ENCODE results near the gene TP53BP1. TPM values are rescaled to one million over a fixed set of nuclear protein-coding genes. Genes with fewer than 3 reads are reported as not detected.

The TP53BP1 gene
- total RNA-seq, 1 donor: 71.9 TPM

DNA sequence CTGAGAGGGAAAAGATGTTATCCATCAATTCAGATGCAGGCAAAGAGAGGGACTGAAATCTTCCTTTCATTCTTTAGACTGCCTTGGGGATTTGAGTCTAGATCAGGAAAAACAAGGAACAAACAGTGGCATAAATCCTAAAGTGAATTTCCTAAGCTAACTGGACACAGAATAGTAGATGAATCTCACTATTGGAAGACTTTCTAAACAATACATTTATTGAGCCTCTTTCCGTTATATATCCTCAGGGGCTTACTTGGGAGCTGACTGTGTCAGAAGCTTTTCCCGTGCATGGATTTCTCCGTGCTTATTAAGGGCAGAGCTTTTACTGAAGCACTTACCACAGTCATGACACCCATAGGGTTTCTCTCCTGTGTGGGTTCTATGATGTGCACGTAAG is 132.1 kb downstream of the TP53BP1 start:
- H3K4me3 ChIP-seq (ENCODE audit: low read depth, low read length): no peak overlapping the region
- no peak for DNase-seq (ENCODE audit: low read depth)
- TF ChIP-seq, protein P1, sequence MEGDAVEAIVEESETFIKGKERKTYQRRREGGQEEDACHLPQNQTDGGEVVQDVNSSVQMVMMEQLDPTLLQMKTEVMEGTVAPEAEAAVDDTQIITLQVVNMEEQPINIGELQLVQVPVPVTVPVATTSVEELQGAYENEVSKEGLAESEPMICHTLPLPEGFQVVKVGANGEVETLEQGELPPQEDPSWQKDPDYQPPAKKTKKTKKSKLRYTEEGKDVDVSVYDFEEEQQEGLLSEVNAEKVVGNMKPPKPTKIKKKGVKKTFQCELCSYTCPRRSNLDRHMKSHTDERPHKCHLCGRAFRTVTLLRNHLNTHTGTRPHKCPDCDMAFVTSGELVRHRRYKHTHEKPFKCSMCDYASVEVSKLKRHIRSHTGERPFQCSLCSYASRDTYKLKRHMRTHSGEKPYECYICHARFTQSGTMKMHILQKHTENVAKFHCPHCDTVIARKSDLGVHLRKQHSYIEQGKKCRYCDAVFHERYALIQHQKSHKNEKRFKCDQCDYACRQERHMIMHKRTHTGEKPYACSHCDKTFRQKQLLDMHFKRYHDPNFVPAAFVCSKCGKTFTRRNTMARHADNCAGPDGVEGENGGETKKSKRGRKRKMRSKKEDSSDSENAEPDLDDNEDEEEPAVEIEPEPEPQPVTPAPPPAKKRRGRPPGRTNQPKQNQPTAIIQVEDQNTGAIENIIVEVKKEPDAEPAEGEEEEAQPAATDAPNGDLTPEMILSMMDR (IDR thresholded peaks at IDR 0.05; ENCODE audit: insufficient read depth, low read length): no peak

Other genes starting within 250 kb of the TP53BP1 start
- not detected in 2 replicates for gene TGM5, start 226.2 kb downstream of the TP53BP1 start, total RNA-seq (ENCODE audit: low replicate concordance)
- not detected in 2 replicates for gene TGM7, start 190.9 kb downstream of the TP53BP1 start, total RNA-seq (ENCODE audit: low replicate concordance)
- gene LCMT2, start 162.6 kb downstream of the TP53BP1 start, total RNA-seq (ENCODE audit: low replicate concordance): 1.4 and 10.2 TPM in 2 replicates
- gene ZSCAN29, start 122.1 kb downstream of the TP53BP1 start, total RNA-seq (ENCODE audit: low replicate concordance): 17.1 and 65.6 TPM in 2 replicates
- 7.1 and 10.7 TPM in 2 replicates for gene TUBGCP4, start 122.1 kb downstream of the TP53BP1 start, total RNA-seq (ENCODE audit: low replicate concordance)
- gene MAP1A, start 24.5 kb upstream of the TP53BP1 start, total RNA-seq (ENCODE audit: low replicate concordance): 43.9 and 108 TPM in 2 replicates
- gene PPIP5K1, start 97.1 kb upstream of the TP53BP1 start, total RNA-seq (ENCODE audit: low replicate concordance): 12.1 and 22.2 TPM in 2 replicates
- not detected in 2 replicates for gene CKMT1B, start 100.9 kb upstream of the TP53BP1 start, total RNA-seq (ENCODE audit: low replicate concordance)
- 0.09 TPM in 1 of 2 replicates, not detected in the other for gene STRC, start 125.6 kb upstream of the TP53BP1 start, total RNA-seq (ENCODE audit: low replicate concordance)
- gene CATSPER2, start 155.7 kb upstream of the TP53BP1 start, total RNA-seq (ENCODE audit: low replicate concordance): 1.5 and 2.4 TPM in 2 replicates
- gene CKMT1A, start 200.7 kb upstream of the TP53BP1 start, total RNA-seq (ENCODE audit: low replicate concordance): not detected in 2 replicates